HepG2 (cell line): ENCODE data around the gene HIGD1A. TPM values are rescaled to one million over a fixed set of nuclear protein-coding genes. Genes with fewer than 3 reads are reported as not detected.
A peak's percentile ranks its signal among the peaks of the same experiment; 100 is the strongest.

Source experiments
- ATAC-seq: fragments of 200-7000 bp; cut with Tn5 transposase; 3 replicates; pipeline ENCODE4 v1.9.1; 2020; ENCODE audit warnings: mild to moderate bottlenecking, moderate library complexity
- BruUV-seq: library from RNA; stranded (reverse); fragments of 400-500 nt; replicated peaks from 2 replicates; lab custom pipeline; 2021; lab: Mats Ljungman, UMichigan
- CTCF ChIA-PET: fragments of 300-600 bp; formaldehyde crosslinking; extraction: SDS; loops from one replicate; lab custom pipeline; 2021; ENCODE audit warnings: low total read pairs, inconsistent platforms, low intra/inter-chr PET ratio; lab: Yijun Ruan, JAX
- POLR2A ChIA-PET: fragments of 350-600 bp; sonication (Branson Sonifier 250); formaldehyde crosslinking; loops from one replicate; lab custom pipeline; 2020; ENCODE audit warnings: antibody characterized with exemption, inconsistent platforms; lab: Yijun Ruan, JAX
- DNase-seq: peaks from one replicate; pipeline ENCODE4 v3.0.0-alpha.2; 2015; ENCODE audit warnings: low spot score
- FAIRE-seq: peaks from 3 replicates; lab custom pipeline; 2011; peaks lifted over from hg19 to GRCh38; lab: Jason Lieb, UNC
- H2AFZ ChIP-seq: one replicate; pipeline ENCODE4 v1.6.1; 2011; ENCODE audit warnings: low read length, inconsistent platforms
- H3K27ac ChIP-seq: fragments of 300-600 bp; 3 replicates; pipeline ENCODE4 v1.8.0; 2011; ENCODE audit warnings: mixed run types, mild to moderate bottlenecking, mixed read lengths, low read length, inconsistent platforms; ENCODE audit not compliant: insufficient read depth; ENCODE audit errors: extremely low read length
- H3K27me3 ChIP-seq, 2 experiments: fragments of 200-600 bp in 1 of 2; 2 replicates in 1 of 2; 3 replicates in 1 of 2; pipeline versions ENCODE4 v1.6.0 to v1.8.0; 2011; ENCODE audit warnings: low read length in 2 of 2, mild to moderate bottlenecking in 2 of 2, moderate library complexity in 2 of 2, inconsistent platforms in 1 of 2; ENCODE audit not compliant: insufficient read depth in 2 of 2, control insufficient read depth in 1 of 2
- H3K36me3 ChIP-seq, 2 experiments: fragments of 200-600 bp in 1 of 2; replicated peaks in 1 of 2; 2 replicates in 1 of 2; 3 replicates in 1 of 2; pipeline versions ENCODE4 v1.5.1 to v1.8.0; 2011; ENCODE audit warnings: low read length in 2 of 2, inconsistent platforms in 1 of 2; ENCODE audit not compliant: insufficient read depth in 2 of 2, control insufficient read depth in 1 of 2
- H3K4me1 ChIP-seq: 2 replicates; pipeline ENCODE4 v1.5.1; 2012; ENCODE audit warnings: low read length, inconsistent platforms; ENCODE audit not compliant: insufficient read depth
- H3K4me2 ChIP-seq: 2 replicates; pipeline ENCODE4 v1.6.0; 2011; ENCODE audit warnings: low read depth, low read length, inconsistent platforms
- H3K4me3 ChIP-seq, 3 experiments: fragments of 200-600 bp in 1 of 3; sonication (generic), shearing (Covaris generic) in 1 of 3; replicated peaks in 1 of 3; 2 replicates each; pipeline ENCODE4 v1.5.1; 2011 to 2016; ENCODE audit warnings: low read length in 3 of 3, inconsistent platforms in 2 of 3, low read depth in 2 of 3, mild to moderate bottlenecking in 2 of 3, control low read depth in 1 of 3, mixed read lengths in 1 of 3; ENCODE audit not compliant: insufficient read depth in 1 of 3
- H3K79me2 ChIP-seq: one replicate; pipeline ENCODE4 v1.6.1; 2011; ENCODE audit warnings: low read length, inconsistent platforms; ENCODE audit not compliant: insufficient read depth
- H3K9ac ChIP-seq: 2 replicates; pipeline ENCODE4 v1.6.0; 2011; ENCODE audit warnings: mild to moderate bottlenecking, low read depth, low read length, inconsistent platforms; ENCODE audit not compliant: insufficient read depth
- H3K9me3 ChIP-seq: 2 replicates; pipeline ENCODE4 v1.5.1; 2012; ENCODE audit warnings: mild to moderate bottlenecking, low read length
- H4K20me1 ChIP-seq: 2 replicates; pipeline ENCODE4 v1.6.0; 2011; ENCODE audit warnings: inconsistent platforms, mild to moderate bottlenecking, low read length, moderate library complexity; ENCODE audit not compliant: insufficient read depth
- DPF2 ChIP-seq: sonication (generic); formaldehyde crosslinking; IDR thresholded peaks from 2 replicates; pipeline ENCODE4 v1.4.0; 2020; ENCODE audit warnings: mild to moderate bottlenecking, low read depth, missing genetic modification reagents, borderline replicate concordance
- SMARCE1 ChIP-seq: fragments of 450-650 bp; IDR thresholded peaks from 2 replicates; pipeline ENCODE4 v1.6.1; 2017; ENCODE audit warnings: borderline replicate concordance
- SP5 ChIP-seq: IDR thresholded peaks from 2 replicates; pipeline ENCODE4 v1.6.1; 2016; ENCODE audit warnings: low read depth, borderline replicate concordance
- TFDP1 ChIP-seq: IDR thresholded peaks from 2 replicates; pipeline ENCODE4 v1.6.1; 2016; ENCODE audit warnings: missing compliant biosample characterization, missing genetic modification reagents, borderline replicate concordance
- ZNF501 ChIP-seq: sonication (generic); formaldehyde crosslinking; IDR thresholded peaks from 2 replicates; pipeline ENCODE4 v1.5.1; 2020; ENCODE audit warnings: mild to moderate bottlenecking, moderate library complexity, missing genetic modification reagents
- ZNF784 ChIP-seq: sonication (generic); formaldehyde crosslinking; IDR thresholded peaks from 2 replicates; pipeline ENCODE4 v1.5.1; 2020; ENCODE audit warnings: missing genetic modification reagents, mild to moderate bottlenecking, borderline replicate concordance
- WGBS: methylation state at CpG from one replicate; pipeline ENCODE4 v1.1.6; 2017; ENCODE audit warnings: low lambda C conversion rate; 5-methylcytosine and 5-hydroxymethylcytosine counted together
- in situ Hi-C: cut with HindIII; loops from 2 replicates; pipeline ENCODE4 v1.10.0; 2017; ENCODE audit warnings: low pct_unique_long_range_greater_than_20kb; ENCODE audit not compliant: extremely low pct_ligation_motif_present
- intact Hi-C: fragments of 100-400 bp; cut with micrococcal nuclease; formaldehyde crosslinking; loops from one replicate; pipeline ENCODE4 v1.10.0; 2022; ENCODE audit not compliant: unreplicated experiment
- polyA plus RNA-seq, 8 experiments: library from polyadenylated mRNA; depleted of rRNA in 3 of 8; stranded (reverse) in 7 of 8; unstranded in 1 of 8; fragments of >200 nt; fragmentation: Illumina TruSeq in 4 of 8; extraction: Trizol in 4 of 8; gene quantifications; 2 replicates each; pipeline versions ENCODE4 v1.2.1 to v1.2.3, GENCODE V29; 2011 to 2016; ENCODE audit warnings: low read depth in 4 of 8, missing spikeins in 1 of 8, mixed read lengths in 1 of 8; ENCODE audit not compliant: insufficient read depth in 1 of 8
- total RNA-seq, 5 experiments: library from RNA; depleted of rRNA; stranded (reverse); fragments of >200 nt; fragmentation: Illumina TruSeq; extraction: Trizol; gene quantifications; 2 replicates each; pipeline ENCODE4 v1.2.3, GENCODE V29; 2016; ENCODE audit warnings: low read depth in 1 of 5
- TF ChIP-seq, protein P1 (sequence below): sonication (generic); formaldehyde crosslinking; IDR thresholded peaks from 2 replicates; pipeline ENCODE4 v1.5.1; 2020; ENCODE audit warnings: missing genetic modification reagents, mild to moderate bottlenecking, borderline replicate concordance

Gene HIGD1A
- total and polyA plus RNA-seq, 2 of the 13 experiments (the other 11 are each of a cell fraction or from before 2014, with no cell fraction given) = 222 to 253 TPM

DNA sequence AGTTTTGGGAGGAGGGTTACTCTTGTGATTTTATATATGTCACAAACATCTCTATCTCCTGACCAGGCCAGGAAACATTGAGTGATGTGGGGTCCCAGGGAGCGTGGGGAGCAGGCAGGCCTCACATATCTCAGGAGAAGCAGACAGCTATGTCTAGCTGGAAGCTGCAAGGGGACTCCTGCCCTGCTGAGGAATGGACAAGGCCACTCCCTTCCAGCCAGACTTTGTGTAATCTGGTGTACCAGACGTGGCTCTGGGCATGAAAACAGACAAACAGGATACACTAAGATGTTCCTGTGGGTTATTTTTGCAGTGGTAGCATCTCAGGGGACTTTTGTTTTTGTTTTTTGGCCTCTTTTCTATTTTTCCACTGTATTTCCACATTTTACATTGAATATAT, 48.2 kb upstream of the HIGD1A start (continued):
- TF ChIP-seq TFDP1 (no peak), SP5 (CRISPR knock-in tag) (no peak)

- Histone ChIP-seq H3K4me3 (no peak overlapping the region), H3K9ac (no peak overlapping the region; the same call in 1 of the 2 replicates), H4K20me1 (no peaks in the 10 kb centered on the region), H3K4me1 (peaks cover 95% of the 10 kb centered on the region), H3K9me3 (no peaks in the 10 kb centered on the region), H3K4me2 (no peak overlapping the region), H3K27ac (no peak overlapping the region), H3K36me3 (no peaks in the 10 kb centered on the region), H2AFZ (no peak overlapping the region), H3K79me2 (no peaks in the 10 kb centered on the region), H3K27me3 (no peaks in the 10 kb centered on the region)
- intact Hi-C loops (no loop called here), in situ Hi-C loops (no loop called here)
- WGBS = 100% methylated on average over 6 of the region's 6 CpGs
- POLR2A ChIA-PET = interaction anchor here (1.4 to 2.1 kb wide), 2 partner anchors 12 to 24 kb away, joined by 5 to 6 read pairs; partner anchors contain the start of gene CYP8B1
- ATAC-seq = no peak
- 0 out of 2 replicates have a peak, but pooled peaks have one; percentile 22 for TF ChIP-seq ZNF501 (CRISPR knock-in tag)
- TF ChIP-seq, protein P1, sequence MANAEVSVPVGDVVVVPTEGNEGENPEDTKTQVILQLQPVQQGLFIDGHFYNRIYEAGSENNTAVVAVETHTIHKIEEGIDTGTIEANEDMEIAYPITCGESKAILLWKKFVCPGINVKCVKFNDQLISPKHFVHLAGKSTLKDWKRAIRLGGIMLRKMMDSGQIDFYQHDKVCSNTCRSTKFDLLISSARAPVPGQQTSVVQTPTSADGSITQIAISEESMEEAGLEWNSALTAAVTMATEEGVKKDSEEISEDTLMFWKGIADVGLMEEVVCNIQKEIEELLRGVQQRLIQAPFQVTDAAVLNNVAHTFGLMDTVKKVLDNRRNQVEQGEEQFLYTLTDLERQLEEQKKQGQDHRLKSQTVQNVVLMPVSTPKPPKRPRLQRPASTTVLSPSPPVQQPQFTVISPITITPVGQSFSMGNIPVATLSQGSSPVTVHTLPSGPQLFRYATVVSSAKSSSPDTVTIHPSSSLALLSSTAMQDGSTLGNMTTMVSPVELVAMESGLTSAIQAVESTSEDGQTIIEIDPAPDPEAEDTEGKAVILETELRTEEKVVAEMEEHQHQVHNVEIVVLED (CRISPR knock-in tag) = no peak
- TF ChIP-seq ZNF784 (CRISPR knock-in tag) = no peak
- no peak for TF ChIP-seq DPF2 (CRISPR knock-in tag)
- TF ChIP-seq SMARCE1 = no peak
- no TSS peak for BruUV-seq
- no peak for FAIRE-seq
- CTCF ChIA-PET = no interaction called here
- no peak for DNase-seq
These were observed 47.0 kb upstream of the HIGD1A start for GRCh38 chr3:42851228-42851834.
